Measurements from ENCODE around the gene FRMPD2.

DNA sequence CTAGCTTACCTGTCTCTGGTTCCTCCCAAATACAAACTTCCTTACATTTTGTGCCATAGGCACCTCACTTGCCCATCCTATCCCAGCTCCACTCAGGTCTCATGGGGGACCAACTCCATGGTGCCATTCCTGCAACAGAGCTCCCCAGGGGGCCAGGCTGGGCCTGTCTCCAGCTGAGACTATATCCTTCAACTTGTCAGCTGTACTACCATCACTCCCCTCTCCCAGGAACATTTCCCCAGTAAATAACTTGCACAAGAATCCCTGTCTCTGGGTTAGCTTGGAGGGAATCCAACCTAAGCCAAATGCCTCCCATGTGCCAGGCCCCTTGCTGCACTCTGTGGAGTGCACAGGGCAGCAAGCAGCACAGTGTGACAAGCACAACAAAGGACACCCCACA lies 33.2 kb downstream of the FRMPD2 start:
- TF ChIP-seq, protein P1, sequence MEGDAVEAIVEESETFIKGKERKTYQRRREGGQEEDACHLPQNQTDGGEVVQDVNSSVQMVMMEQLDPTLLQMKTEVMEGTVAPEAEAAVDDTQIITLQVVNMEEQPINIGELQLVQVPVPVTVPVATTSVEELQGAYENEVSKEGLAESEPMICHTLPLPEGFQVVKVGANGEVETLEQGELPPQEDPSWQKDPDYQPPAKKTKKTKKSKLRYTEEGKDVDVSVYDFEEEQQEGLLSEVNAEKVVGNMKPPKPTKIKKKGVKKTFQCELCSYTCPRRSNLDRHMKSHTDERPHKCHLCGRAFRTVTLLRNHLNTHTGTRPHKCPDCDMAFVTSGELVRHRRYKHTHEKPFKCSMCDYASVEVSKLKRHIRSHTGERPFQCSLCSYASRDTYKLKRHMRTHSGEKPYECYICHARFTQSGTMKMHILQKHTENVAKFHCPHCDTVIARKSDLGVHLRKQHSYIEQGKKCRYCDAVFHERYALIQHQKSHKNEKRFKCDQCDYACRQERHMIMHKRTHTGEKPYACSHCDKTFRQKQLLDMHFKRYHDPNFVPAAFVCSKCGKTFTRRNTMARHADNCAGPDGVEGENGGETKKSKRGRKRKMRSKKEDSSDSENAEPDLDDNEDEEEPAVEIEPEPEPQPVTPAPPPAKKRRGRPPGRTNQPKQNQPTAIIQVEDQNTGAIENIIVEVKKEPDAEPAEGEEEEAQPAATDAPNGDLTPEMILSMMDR (IDR thresholded peaks at IDR 0.05; ENCODE audit: poor library complexity) = no peak
- TF ChIP-seq EZH2 (IDR thresholded peaks at IDR 0.05; ENCODE audit: borderline replicate concordance) = no peak

Data from hepatocyte (in vitro differentiated cells).